Ramos (cell line): ENCODE data around the gene NUFIP1.

Experiments used
- in situ Hi-C: fragments of 300-500 bp; cut with MboI; formaldehyde crosslinking; loops from one replicate; pipeline ENCODE4 v1.14.3; 2022; ENCODE audit warnings: low sequenced_read_pairs; ENCODE audit not compliant: unreplicated experiment

The NUFIP1 gene

DNA sequence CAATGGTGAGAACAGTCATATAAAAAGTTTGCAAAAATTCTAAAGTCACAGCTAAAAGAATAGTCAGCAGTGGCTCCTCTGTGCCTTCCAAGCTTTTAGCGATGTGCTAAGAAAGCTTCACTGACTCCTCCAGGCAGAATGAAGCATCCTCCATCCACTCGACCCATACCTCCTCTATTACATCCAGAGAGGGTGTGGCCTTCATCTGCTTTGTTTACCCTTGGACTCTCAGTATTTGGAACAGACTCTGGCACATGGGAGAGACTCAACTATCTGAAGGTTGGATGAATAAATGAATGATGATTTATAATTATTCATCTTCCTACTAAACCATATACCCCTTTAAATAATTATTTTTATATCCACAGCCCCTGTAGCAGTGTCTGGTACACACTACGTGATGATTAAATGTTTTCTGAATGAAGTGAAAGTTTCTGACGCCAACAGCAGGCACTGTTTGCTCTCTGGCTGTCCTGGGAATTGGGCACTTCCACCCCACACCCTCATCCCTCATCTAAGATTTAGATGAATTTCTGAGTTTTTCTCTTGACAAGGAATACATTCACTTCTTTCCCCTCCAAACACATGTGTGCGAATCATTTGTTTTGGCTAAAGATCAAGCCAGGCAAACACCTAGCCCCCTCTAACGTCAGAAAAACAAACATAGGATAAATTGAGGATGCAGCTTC, 93.9 kb downstream of the NUFIP1 start:
- in situ Hi-C loops: no loop called here

DNA sequence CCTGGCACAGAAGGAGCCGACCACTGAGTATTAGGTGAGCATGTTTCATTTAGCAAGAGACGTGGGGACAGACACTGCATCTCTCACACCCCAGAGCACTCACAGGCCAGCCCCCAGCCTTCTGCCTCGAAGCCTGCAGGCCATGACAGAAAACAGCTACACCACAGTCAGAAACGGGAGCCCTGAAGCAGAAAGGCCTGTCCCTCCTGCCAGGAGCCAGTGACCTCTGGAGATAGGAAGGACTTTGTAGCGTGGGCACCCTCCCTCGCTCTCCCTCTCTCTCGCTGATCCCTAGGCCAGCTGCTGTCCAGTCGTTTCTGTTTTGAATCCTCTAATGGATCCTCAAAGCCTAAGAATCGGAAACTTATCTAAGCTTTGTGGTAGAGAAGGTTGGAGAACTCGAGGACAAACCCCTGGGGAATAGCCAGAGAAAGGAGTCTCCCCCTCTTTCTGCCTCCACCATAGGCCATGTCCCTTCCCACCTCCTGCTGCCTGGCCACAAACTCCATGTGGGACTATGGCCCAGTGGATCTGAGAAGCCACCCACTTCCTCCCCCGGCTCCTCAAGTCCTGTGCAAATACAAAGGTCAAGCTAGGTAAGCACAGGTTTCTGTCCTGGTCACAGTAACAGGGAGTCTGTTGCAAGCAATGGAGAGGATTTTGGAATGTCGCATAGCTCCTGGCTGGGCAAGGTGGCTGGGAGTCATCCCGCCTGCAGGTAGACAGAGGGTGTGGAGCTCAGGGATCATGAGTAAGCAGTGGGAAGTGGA, 95.1 kb downstream of the NUFIP1 start:
- in situ Hi-C loops: no loop called here
